ENCODE data around the gene TMIGD1. TPM values are rescaled to one million over a fixed set of nuclear protein-coding genes. Genes with fewer than 3 reads are reported as not detected.

The TMIGD1 gene
- total and polyA plus RNA-seq, 10 of the 15 experiments (the other 5 are each of a cell fraction or from before 2014, with no cell fraction given) = not detected

GRCh38 chr17:30300818-30301217 is 33.0 kb downstream of the TMIGD1 start:
- DNase-seq (ENCODE audit: low read depth, low spot score) (no peak), ATAC-seq (peak; percentile 56), FAIRE-seq (no peak)
- intact Hi-C loops (cut with micrococcal nuclease; ENCODE audit: unreplicated experiment) (no loop called here), in situ Hi-C loops (cut with MboI) (no loop called here)
- CTCF ChIA-PET = interaction anchor here (1.7 kb wide), 1 partner anchor 34 kb away, joined by 5 read pairs; no protein-coding TSS in a partner anchor
- Histone ChIP-seq H3K4me2 (ENCODE audit: control insufficient read depth, insufficient read depth) (no peak overlapping the region), H3K36me3 (ENCODE audit: control insufficient read depth in 2 of 2, insufficient read depth in 2 of 2, low read length in 1 of 2) (no peaks in the 10 kb centered on the region), H3K4me1 (ENCODE audit: control insufficient read depth, insufficient read depth, low read length) (peaks cover 7% of the 10 kb centered on the region), H2AFZ (ENCODE audit: control insufficient read depth, low read depth, low read length) (no peak overlapping the region), H3K4me3 (no peak overlapping the region), H4K20me1 (ENCODE audit: control insufficient read depth, insufficient read depth) (no peaks in the 10 kb centered on the region), H3K9ac (ENCODE audit: control insufficient read depth, insufficient read depth, low read length) (no peak overlapping the region), H3K27ac (ENCODE audit: control insufficient read depth, insufficient read depth) (no peak overlapping the region), H3K79me2 (ENCODE audit: control insufficient read depth, insufficient read depth, low read length) (no peaks in the 10 kb centered on the region), H3K9me3 (replicated peaks; ENCODE audit: control insufficient read depth, insufficient read depth, low read length) (no peaks in the 10 kb centered on the region; the same call in 1 of the 3 replicates), H3K27me3 (replicated peaks in 1 of 2; ENCODE audit: control insufficient read depth in 2 of 2, insufficient read depth in 2 of 2, low read length in 1 of 2) (no peaks in the 10 kb centered on the region)
- POLR2A ChIA-PET = no interaction called here
- RAD21 ChIA-PET (ENCODE audit: unreplicated experiment) = interaction anchor here (1.6 kb wide), 1 partner anchor 175 kb away, joined by 4 read pairs; no protein-coding TSS in a partner anchor
- no TSS peak for BruUV-seq (replicated peaks)
- SMC1A ChIA-PET (ENCODE audit: uncharacterized antibody, unreplicated experiment) = interaction anchor here (1.6 to 3.4 kb wide), 3 partner anchors 26 to 196 kb away, joined by 6 to 11 read pairs (median 8); no protein-coding TSS in a partner anchor
- TF ChIP-seq MTA2 (IDR thresholded peaks at IDR 0.05; ENCODE audit: low read depth) (peak; percentile 60; the same call in 1 of the 2 replicates), DPF2 (IDR thresholded peaks at IDR 0.05) (peak; percentile 72), EED (IDR thresholded peaks at IDR 0.05; ENCODE audit: low read depth) (0 out of 2 replicates have a peak, but pooled peaks have one; percentile 15), SP1 (IDR thresholded peaks at IDR 0.05; ENCODE audit: low read depth, low read length) (no peak), ZNF592 (IDR thresholded peaks at IDR 0.05) (no peak), PAX8 (IDR thresholded peaks at IDR 0.05) (no peak), IKZF2 (IDR thresholded peaks at IDR 0.05) (peak; percentile 74 to 75), EP300 (IDR thresholded peaks at IDR 0.05; ENCODE audit: borderline replicate concordance in 1 of 2, control insufficient read depth in 1 of 2, low read depth in 2 of 2, low read length in 2 of 2) (peak in 1 of 2 experiments; percentile 51; a peak in 1 of 4 replicates), SPI1 (IDR thresholded peaks at IDR 0.05; ENCODE audit: borderline replicate concordance, insufficient read depth, low read depth, low read length) (peak; percentile 96), IKZF1 (conservative IDR thresholded peaks at IDR 0.05) (peak; percentile 73)
- TF ChIP-seq, protein P1, sequence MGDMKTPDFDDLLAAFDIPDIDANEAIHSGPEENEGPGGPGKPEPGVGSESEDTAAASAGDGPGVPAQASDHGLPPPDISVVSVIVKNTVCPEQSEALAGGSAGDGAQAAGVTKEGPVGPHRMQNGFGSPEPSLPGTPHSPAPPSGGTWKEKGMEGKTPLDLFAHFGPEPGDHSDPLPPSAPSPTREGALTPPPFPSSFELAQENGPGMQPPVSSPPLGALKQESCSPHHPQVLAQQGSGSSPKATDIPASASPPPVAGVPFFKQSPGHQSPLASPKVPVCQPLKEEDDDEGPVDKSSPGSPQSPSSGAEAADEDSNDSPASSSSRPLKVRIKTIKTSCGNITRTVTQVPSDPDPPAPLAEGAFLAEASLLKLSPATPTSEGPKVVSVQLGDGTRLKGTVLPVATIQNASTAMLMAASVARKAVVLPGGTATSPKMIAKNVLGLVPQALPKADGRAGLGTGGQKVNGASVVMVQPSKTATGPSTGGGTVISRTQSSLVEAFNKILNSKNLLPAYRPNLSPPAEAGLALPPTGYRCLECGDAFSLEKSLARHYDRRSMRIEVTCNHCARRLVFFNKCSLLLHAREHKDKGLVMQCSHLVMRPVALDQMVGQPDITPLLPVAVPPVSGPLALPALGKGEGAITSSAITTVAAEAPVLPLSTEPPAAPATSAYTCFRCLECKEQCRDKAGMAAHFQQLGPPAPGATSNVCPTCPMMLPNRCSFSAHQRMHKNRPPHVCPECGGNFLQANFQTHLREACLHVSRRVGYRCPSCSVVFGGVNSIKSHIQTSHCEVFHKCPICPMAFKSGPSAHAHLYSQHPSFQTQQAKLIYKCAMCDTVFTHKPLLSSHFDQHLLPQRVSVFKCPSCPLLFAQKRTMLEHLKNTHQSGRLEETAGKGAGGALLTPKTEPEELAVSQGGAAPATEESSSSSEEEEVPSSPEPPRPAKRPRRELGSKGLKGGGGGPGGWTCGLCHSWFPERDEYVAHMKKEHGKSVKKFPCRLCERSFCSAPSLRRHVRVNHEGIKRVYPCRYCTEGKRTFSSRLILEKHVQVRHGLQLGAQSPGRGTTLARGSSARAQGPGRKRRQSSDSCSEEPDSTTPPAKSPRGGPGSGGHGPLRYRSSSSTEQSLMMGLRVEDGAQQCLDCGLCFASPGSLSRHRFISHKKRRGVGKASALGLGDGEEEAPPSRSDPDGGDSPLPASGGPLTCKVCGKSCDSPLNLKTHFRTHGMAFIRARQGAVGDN (IDR thresholded peaks at IDR 0.05) = no peak; the same call in 1 of the 2 replicates
- TF ChIP-seq, protein P2, sequence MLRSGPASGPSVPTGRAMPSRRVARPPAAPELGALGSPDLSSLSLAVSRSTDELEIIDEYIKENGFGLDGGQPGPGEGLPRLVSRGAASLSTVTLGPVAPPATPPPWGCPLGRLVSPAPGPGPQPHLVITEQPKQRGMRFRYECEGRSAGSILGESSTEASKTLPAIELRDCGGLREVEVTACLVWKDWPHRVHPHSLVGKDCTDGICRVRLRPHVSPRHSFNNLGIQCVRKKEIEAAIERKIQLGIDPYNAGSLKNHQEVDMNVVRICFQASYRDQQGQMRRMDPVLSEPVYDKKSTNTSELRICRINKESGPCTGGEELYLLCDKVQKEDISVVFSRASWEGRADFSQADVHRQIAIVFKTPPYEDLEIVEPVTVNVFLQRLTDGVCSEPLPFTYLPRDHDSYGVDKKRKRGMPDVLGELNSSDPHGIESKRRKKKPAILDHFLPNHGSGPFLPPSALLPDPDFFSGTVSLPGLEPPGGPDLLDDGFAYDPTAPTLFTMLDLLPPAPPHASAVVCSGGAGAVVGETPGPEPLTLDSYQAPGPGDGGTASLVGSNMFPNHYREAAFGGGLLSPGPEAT (IDR thresholded peaks at IDR 0.05; ENCODE audit: low read depth) = peak; percentile 67; the same call in 1 of the 2 replicates
- TF ChIP-seq, protein P3, sequence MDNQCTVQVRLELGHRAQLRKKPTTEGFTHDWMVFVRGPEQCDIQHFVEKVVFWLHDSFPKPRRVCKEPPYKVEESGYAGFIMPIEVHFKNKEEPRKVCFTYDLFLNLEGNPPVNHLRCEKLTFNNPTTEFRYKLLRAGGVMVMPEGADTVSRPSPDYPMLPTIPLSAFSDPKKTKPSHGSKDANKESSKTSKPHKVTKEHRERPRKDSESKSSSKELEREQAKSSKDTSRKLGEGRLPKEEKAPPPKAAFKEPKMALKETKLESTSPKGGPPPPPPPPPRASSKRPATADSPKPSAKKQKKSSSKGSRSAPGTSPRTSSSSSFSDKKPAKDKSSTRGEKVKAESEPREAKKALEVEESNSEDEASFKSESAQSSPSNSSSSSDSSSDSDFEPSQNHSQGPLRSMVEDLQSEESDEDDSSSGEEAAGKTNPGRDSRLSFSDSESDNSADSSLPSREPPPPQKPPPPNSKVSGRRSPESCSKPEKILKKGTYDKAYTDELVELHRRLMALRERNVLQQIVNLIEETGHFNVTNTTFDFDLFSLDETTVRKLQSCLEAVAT (IDR thresholded peaks at IDR 0.05) = 0 out of 2 replicates have a peak, but pooled peaks have one; percentile 32

Data from GM12878 (cell line).